Endothelial cell of umbilical vein (primary cell): ENCODE measurements around the gene OR4C46. TPM values are rescaled to one million over a fixed set of nuclear protein-coding genes. Genes with fewer than 3 reads are reported as not detected.
"Not testable (repeated sequence)": the region's sequence is repeated elsewhere in the genome, so short reads cannot be mapped to it uniquely, and the experiment has no call there.

Experiments used
- Bru-seq: library from RNA; stranded (reverse); fragments of 400-500 nt; gene quantifications from one replicate; lab custom pipeline; 2021; lab: Mats Ljungman, UMichigan
- BruChase-seq, 2 experiments: library from RNA; stranded (reverse); fragments of 400-500 nt; gene quantifications; one replicate each; lab custom pipeline; 2021; lab: Mats Ljungman, UMichigan
- BruUV-seq: library from RNA; stranded (reverse); fragments of 400-500 nt; replicated peaks from 2 replicates; lab custom pipeline; 2021; lab: Mats Ljungman, UMichigan
- CTCF ChIA-PET: fragments of 300-600, 350-600 bp; sonication (Branson Sonifier 250); formaldehyde crosslinking; loops from one replicate; lab custom pipeline; 2021; ENCODE audit warnings: antibody characterized with exemption, inconsistent platforms; lab: Charles Lee
- POLR2A ChIA-PET: fragments of 300-600, 350-600 bp; sonication (Branson Sonifier 250); formaldehyde crosslinking; loops from one replicate; lab custom pipeline; 2021; ENCODE audit warnings: antibody characterized with exemption, inconsistent platforms; lab: Charles Lee
- DNase-seq: peaks from one replicate; pipeline ENCODE4 v3.0.0-alpha.2; 2011; ENCODE audit warnings: low read depth, low spot score
- FAIRE-seq: peaks from 2 replicates; lab custom pipeline; 2011; peaks lifted over from hg19 to GRCh38; lab: Jason Lieb, UNC
- H2AFZ ChIP-seq: 2 replicates; pipeline ENCODE4 v1.6.0; 2012; ENCODE audit warnings: low read depth, low read length, control low read depth, inconsistent platforms
- H3K27ac ChIP-seq: 2 replicates; pipeline ENCODE4 v1.5.1; 2011; ENCODE audit warnings: low read depth, mild to moderate bottlenecking, control low read depth, low read length, moderate library complexity; ENCODE audit not compliant: insufficient read depth
- H3K27me3 ChIP-seq, 2 experiments: 2 replicates each; pipeline versions ENCODE4 v1.6.0 to v1.6.1; 2011; ENCODE audit warnings: low read length in 2 of 2, mixed read lengths in 1 of 2; ENCODE audit not compliant: control insufficient read depth in 2 of 2, insufficient read depth in 2 of 2
- H3K36me3 ChIP-seq, 2 experiments: 2 replicates in 1 of 2; 3 replicates in 1 of 2; pipeline ENCODE4 v1.5.1; 2011; ENCODE audit warnings: low read length in 2 of 2, mild to moderate bottlenecking in 1 of 2, moderate library complexity in 1 of 2; ENCODE audit not compliant: control insufficient read depth in 2 of 2, insufficient read depth in 2 of 2; ENCODE audit errors: extremely low read depth in 1 of 2
- H3K4me1 ChIP-seq: 3 replicates; pipeline ENCODE4 v1.5.1; 2011; ENCODE audit warnings: mild to moderate bottlenecking, low read length; ENCODE audit not compliant: control insufficient read depth, insufficient read depth; ENCODE audit errors: extremely low read depth
- H3K4me2 ChIP-seq: 2 replicates; pipeline ENCODE4 v1.6.1; 2011; ENCODE audit warnings: low read length, control low read depth, mixed read lengths; ENCODE audit not compliant: insufficient read depth
- H3K4me3 ChIP-seq, 3 experiments: fragments of 200-600 bp in 1 of 3; sonication (generic), shearing (Covaris generic) in 1 of 3; replicated peaks in 1 of 3; 2 replicates each; pipeline ENCODE4 v1.5.1; 2011 to 2016; ENCODE audit warnings: control low read depth in 3 of 3, low read length in 3 of 3, mild to moderate bottlenecking in 2 of 3, inconsistent platforms in 1 of 3, low read depth in 1 of 3, moderate library complexity in 1 of 3; ENCODE audit not compliant: insufficient read depth in 1 of 3
- H3K79me2 ChIP-seq: 2 replicates; pipeline ENCODE4 v1.6.0; 2012; ENCODE audit warnings: low read length, inconsistent platforms; ENCODE audit not compliant: control insufficient read depth, insufficient read depth
- H3K9ac ChIP-seq: replicated peaks from 2 replicates; pipeline ENCODE3; 2011; ENCODE audit warnings: low read length, control low read depth; ENCODE audit not compliant: insufficient read depth; ENCODE audit errors: extremely low read depth
- H3K9me1 ChIP-seq: replicated peaks from 3 replicates; pipeline ENCODE4 v1.6.0; 2011; ENCODE audit warnings: mild to moderate bottlenecking, low read length; ENCODE audit not compliant: control insufficient read depth, insufficient read depth; ENCODE audit errors: extremely low read depth
- H3K9me3 ChIP-seq: replicated peaks from 2 replicates; pipeline ENCODE4 v1.5.1; 2012; ENCODE audit warnings: low read length, inconsistent platforms; ENCODE audit not compliant: control insufficient read depth, insufficient read depth
- H4K20me1 ChIP-seq: replicated peaks from 2 replicates; pipeline ENCODE3; 2011; ENCODE audit warnings: mild to moderate bottlenecking, low read length; ENCODE audit not compliant: control insufficient read depth, insufficient read depth; ENCODE audit errors: extremely low read depth
- EZH2 ChIP-seq: IDR thresholded peaks from 2 replicates; pipeline ENCODE4 v1.6.1; 2012; ENCODE audit warnings: borderline replicate concordance, low read depth, mild to moderate bottlenecking, moderate library complexity, low read length, inconsistent platforms; ENCODE audit not compliant: severe bottlenecking
- FOS ChIP-seq: IDR thresholded peaks from 2 replicates; pipeline ENCODE4 v1.6.1; 2011; ENCODE audit warnings: mild to moderate bottlenecking, low read length, moderate library complexity, borderline replicate concordance; ENCODE audit not compliant: insufficient read depth
- JUN ChIP-seq: IDR thresholded peaks from 2 replicates; pipeline ENCODE4 v1.6.1; 2011; ENCODE audit warnings: borderline replicate concordance, low read depth; ENCODE audit not compliant: insufficient read length, insufficient read depth
- MYC ChIP-seq: IDR thresholded peaks from one replicate; pipeline ENCODE4 v1.6.1; 2011; ENCODE audit warnings: mild to moderate bottlenecking, low read depth, low read length
- dilution Hi-C: fragments of 300-500 bp; cut with MboI; formaldehyde crosslinking; loops from one replicate; pipeline ENCODE4 v1.15.0; 2019; ENCODE audit warnings: low sequenced_read_pairs; ENCODE audit not compliant: extremely low pct_ligation_motif_present
- intact Hi-C: fragments of 100-400 bp; cut with micrococcal nuclease; formaldehyde crosslinking; loops from one replicate; pipeline ENCODE4 v1.10.0; 2022
- long read RNA-seq: library from polyadenylated mRNA; stranded (forward); transcript quantifications from one replicate; pipeline ENCODE4 v2.0.0, GENCODE V29; 2021
- polyA minus RNA-seq, 3 experiments: library from RNA; depleted of rRNA, polyadenylated mRNA; stranded (reverse); fragments of >200 nt; gene quantifications; 1 replicate in 1 of 3; 2 replicates in 2 of 3; pipeline ENCODE4 v1.2.3, GENCODE V29; 2011
- polyA plus RNA-seq, 4 experiments: library from polyadenylated mRNA; depleted of rRNA in 3 of 4; stranded (reverse) in 3 of 4; unstranded in 1 of 4; fragments of >200 nt; gene quantifications; 2 replicates each; pipeline versions ENCODE4 v1.2.1 to v1.2.3, GENCODE V29; 2011 to 2012; ENCODE audit warnings: missing spikeins in 1 of 4
- total RNA-seq: library from RNA; stranded (reverse); gene quantifications from 2 replicates; pipeline ENCODE4 v1.2.3, GENCODE V29; 2021
- TF ChIP-seq, protein P1 (sequence below), 2 donors: IDR thresholded peaks; 1 replicate in 1 of 2; 2 replicates in 1 of 2; pipeline ENCODE4 v1.5.1; 2011; ENCODE audit warnings: low read length in 2 of 2, mild to moderate bottlenecking in 2 of 2, moderate library complexity in 2 of 2, control low read depth in 1 of 2, inconsistent platforms in 1 of 2, low read depth in 1 of 2; ENCODE audit not compliant: insufficient read depth in 1 of 2; ENCODE audit errors: extremely low read depth in 1 of 2
- TF ChIP-seq, protein P2 (sequence below): IDR thresholded peaks from 2 replicates; pipeline ENCODE4 v1.6.1; 2011; ENCODE audit not compliant: insufficient read depth, insufficient read length

Gene OR4C46
- total RNA-seq (not detected in 2 replicates), polyA plus RNA-seq (not detected in 2 replicates), polyA minus RNA-seq (not detected in 2 replicates), Bru-seq, nascent RNA (not detected), BruChase-seq, experiment 1, labeled RNA remaining after a 6-hour chase (not detected), BruChase-seq, experiment 2, labeled RNA remaining after a 2-hour chase (not detected)
- not detected in 2 replicates for polyA plus RNA-seq (2011; cell fraction: cytosol; rRNA removed)
- not detected in 2 replicates for polyA plus RNA-seq (2011; cell fraction: nucleus; rRNA removed)
- not detected in 2 replicates for polyA plus RNA-seq (2012)
- polyA minus RNA-seq (2011; cell fraction: cytosol; rRNA and poly(A)+ RNA removed): not detected
- polyA minus RNA-seq (2011; cell fraction: nucleus; rRNA and poly(A)+ RNA removed): not detected in 2 replicates
- long read RNA-seq: 0 reads

DNA sequence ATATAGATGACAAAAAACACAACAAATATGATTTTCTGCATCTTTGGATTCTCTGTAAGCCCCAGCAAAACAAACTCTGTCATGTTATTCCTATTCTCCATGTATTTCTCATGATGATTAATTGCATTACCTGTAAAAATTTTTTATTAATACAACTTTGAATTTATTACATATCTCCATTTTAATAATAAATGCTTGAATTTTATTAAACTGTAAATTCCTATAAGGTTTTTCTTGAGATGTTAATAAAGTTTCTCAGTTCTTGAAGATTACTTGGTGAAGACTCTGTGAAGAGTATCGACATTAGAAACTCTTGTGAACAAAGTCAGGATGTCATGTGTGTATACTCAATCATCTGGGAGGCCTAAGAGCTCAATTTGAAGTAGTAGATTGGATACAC lies at the start of gene OR4C46:
Gene OR4C46, minus strand, starts transcription at position 101 of the 400 bp plus-strand sequence. Its CDS starts 0 bp downstream, at position 101.
- no peak within 1 kb of the TSS for H3K4me3 ChIP-seq
- no peak within 1 kb of the TSS for H3K4me2 ChIP-seq
- no peak within 1 kb of the TSS for H3K27ac ChIP-seq
- H3K4me1 ChIP-seq: no peaks in the 10 kb centered on the region
- H3K79me2 ChIP-seq: no peaks in the 10 kb centered on the region
- H3K9ac ChIP-seq: no peak within 1 kb of the TSS
- TF ChIP-seq FOS (no peak), EZH2 (no peak), MYC (no peak), JUN (no peak)
- TF ChIP-seq, protein P1, sequence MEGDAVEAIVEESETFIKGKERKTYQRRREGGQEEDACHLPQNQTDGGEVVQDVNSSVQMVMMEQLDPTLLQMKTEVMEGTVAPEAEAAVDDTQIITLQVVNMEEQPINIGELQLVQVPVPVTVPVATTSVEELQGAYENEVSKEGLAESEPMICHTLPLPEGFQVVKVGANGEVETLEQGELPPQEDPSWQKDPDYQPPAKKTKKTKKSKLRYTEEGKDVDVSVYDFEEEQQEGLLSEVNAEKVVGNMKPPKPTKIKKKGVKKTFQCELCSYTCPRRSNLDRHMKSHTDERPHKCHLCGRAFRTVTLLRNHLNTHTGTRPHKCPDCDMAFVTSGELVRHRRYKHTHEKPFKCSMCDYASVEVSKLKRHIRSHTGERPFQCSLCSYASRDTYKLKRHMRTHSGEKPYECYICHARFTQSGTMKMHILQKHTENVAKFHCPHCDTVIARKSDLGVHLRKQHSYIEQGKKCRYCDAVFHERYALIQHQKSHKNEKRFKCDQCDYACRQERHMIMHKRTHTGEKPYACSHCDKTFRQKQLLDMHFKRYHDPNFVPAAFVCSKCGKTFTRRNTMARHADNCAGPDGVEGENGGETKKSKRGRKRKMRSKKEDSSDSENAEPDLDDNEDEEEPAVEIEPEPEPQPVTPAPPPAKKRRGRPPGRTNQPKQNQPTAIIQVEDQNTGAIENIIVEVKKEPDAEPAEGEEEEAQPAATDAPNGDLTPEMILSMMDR (IDR thresholded peaks at IDR 0.05; ENCODE audit: extremely low read depth in 1 of 2, insufficient read depth in 1 of 2, low read depth in 1 of 2, low read length in 2 of 2): no peak
- TF ChIP-seq, protein P2, sequence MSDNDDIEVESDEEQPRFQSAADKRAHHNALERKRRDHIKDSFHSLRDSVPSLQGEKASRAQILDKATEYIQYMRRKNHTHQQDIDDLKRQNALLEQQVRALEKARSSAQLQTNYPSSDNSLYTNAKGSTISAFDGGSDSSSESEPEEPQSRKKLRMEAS: no peak
- H2AFZ ChIP-seq: no peak within 1 kb of the TSS
- no peaks in the 10 kb centered on the region for H3K9me3 ChIP-seq
- FAIRE-seq (no peak), DNase-seq (no peak)
- no peaks in the 10 kb centered on the region for H3K9me1 ChIP-seq
- CTCF ChIA-PET: no interaction called here
- no peaks in the 10 kb centered on the region for H3K27me3 ChIP-seq
- POLR2A ChIA-PET: no interaction called here
- H3K36me3 ChIP-seq: no peaks in the 10 kb centered on the region
- no TSS peak for BruUV-seq
- dilution Hi-C loops: no loop called here
- intact Hi-C loops: no loop called here
- H4K20me1 ChIP-seq: no peaks in the 10 kb centered on the region

DNA sequence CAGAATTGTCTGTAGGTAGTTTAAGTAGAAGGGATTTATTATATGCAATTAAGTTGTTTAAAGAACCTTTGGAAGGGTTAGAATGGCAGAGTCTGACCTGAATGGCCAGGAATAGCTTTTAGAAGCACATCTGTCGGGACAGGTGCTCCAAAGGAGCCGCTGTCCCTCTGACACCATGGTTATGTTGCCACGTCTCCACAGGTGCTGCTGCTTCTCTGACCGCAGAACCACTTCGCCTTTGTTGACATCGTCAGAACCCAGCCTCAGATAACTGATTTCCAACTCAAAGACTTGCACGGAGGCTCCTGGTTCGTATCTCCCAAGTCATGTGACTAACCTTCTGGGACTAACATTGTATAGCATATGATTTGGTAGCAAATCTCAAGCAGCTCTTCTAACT lies 41.8 kb upstream of the OR4C46 start:
- POLR2A ChIA-PET, H3K9me1 ChIP-seq: not testable (repeated sequence)

DNA sequence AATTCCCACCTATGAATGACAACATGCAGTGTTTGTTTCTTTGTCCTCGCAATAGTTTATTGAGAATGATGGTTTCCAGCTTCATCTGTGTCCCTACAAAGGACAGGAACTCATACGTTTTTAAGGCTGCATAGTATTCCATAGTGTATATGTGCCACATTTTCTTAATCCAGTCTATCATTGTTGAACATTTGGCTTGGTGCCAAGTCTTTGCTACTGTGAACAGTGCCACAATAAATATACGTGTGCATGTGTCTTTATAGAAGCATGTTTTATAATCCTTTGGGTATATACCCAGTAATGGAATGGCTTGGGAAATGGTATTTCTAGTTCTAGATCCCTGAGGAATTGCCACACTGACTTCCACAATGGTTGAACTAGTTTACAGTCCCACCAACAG lies 42.4 kb downstream of the OR4C46 start:
- H3K4me1 ChIP-seq, dilution Hi-C loops, H3K9me1 ChIP-seq, CTCF ChIA-PET, H3K4me2 ChIP-seq, BruUV-seq, H3K9ac ChIP-seq, POLR2A ChIA-PET, H3K9me3 ChIP-seq, intact Hi-C loops, H3K27me3 ChIP-seq, H4K20me1 ChIP-seq, H3K36me3 ChIP-seq, H3K79me2 ChIP-seq, DNase-seq, H3K27ac ChIP-seq, H2AFZ ChIP-seq, H3K4me3 ChIP-seq, FAIRE-seq: not testable (repeated sequence)

More for the DNA sequence above, 41.8 kb upstream of the OR4C46 start:
- H3K4me2 ChIP-seq, FAIRE-seq, H3K27me3 ChIP-seq, CTCF ChIA-PET, H3K9ac ChIP-seq, BruUV-seq, DNase-seq, H3K4me1 ChIP-seq, H3K4me3 ChIP-seq, H4K20me1 ChIP-seq, H3K9me3 ChIP-seq, H2AFZ ChIP-seq, intact Hi-C loops, H3K36me3 ChIP-seq, dilution Hi-C loops, H3K27ac ChIP-seq, H3K79me2 ChIP-seq: not testable (repeated sequence)
